Renal cortex interstitium (tissue), 11 donors: ENCODE measurements around the gene SORCS2. TPM values are rescaled to one million over a fixed set of nuclear protein-coding genes. Genes with fewer than 3 reads are reported as not detected.

Experiments
- DNase-seq, 11 donors: peaks; one replicate each; pipeline ENCODE4 v3.0.0-alpha.2; 2013; ENCODE audit warnings: low read depth in 9 of 11, low spot score in 4 of 11; ENCODE audit errors: extremely low read depth in 1 of 11
- polyA plus RNA-seq, 3 donors: library from polyadenylated mRNA; unstranded; fragments of 120-200 nt; gene quantifications; one replicate each; pipeline ENCODE4 v1.2.1, GENCODE V29; 2013; ENCODE audit not compliant: insufficient read length in 3 of 3

SORCS2 gene
- polyA plus RNA-seq, 3 donors, result 8.3 to 13.3 (median 9.9) TPM

- DNase-seq, result no peak
Measured at GRCh38 chr4:7476820-7477219, 284.5 kb downstream of the SORCS2 start.

GRCh38 chr4:7477695-7478094, 285.4 kb downstream of the SORCS2 start:
- no peak for DNase-seq

DNA sequence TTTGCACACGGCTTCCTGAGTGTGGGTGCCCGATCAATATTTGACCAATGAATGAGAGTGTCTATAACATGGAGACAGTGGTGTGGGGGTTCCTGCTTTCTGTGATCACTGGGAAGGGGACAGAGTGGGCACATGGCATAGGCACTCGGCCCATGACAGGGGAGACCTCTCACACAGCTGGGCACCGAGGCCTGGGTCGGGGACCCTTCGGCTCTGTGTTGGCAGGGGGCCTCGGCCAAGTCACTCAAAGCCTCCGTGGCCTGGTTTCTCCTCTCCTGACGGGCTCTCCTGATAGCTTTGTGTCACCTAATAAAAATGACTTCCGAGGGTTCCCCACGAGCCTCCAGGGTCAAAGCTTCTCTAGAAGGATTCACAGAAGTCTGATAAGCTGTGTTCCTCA, 286.3 kb downstream of the SORCS2 start:
- DNase-seq, result no peak

DNA sequence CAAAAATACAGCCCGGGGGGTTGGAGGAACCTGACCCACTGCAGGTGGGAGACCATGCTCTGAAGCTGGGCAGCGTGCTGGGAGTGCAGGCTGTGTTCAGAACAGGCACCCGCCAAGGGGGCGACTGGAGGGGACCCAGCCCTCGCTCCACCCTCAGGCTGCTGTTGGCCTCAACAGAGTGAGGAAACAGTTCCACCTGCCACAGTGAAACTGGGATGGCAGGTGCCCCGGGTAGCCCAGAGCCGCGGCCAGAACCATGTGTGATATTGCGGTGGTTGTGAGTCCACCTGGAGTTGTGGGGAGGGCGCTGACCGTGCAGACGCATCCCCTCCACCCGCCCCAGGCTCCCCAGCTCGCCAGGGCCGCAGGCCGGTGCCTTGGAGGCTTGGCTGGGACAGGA, 288.1 kb downstream of the SORCS2 start:
- DNase-seq, result no peak

- DNase-seq, result no peak
Measured at GRCh38 chr4:7481227-7481626, 288.9 kb downstream of the SORCS2 start.

DNA sequence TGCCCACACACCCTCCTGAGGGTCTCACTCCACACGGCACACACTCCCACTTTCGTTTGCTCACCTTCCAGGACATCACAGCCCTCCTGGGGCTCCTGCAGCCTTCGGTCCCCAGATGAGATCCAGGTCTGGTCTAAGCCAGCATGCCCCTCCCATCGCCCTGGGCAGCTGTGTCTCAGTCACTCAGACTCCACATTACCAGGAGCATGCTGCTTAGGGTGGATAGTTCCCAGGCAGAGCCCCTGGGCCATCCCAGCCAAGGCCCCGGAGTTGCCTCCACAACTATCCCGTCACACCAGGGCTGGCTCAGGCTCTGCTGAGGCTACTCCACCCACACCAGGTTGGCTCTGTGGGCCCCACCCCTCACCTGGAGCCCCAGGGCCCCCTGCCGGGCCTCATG, 292.8 kb downstream of the SORCS2 start:
- DNase-seq, result no peak

- no peak for DNase-seq
Measured at GRCh38 chr4:7486101-7486500, 293.8 kb downstream of the SORCS2 start.

DNA sequence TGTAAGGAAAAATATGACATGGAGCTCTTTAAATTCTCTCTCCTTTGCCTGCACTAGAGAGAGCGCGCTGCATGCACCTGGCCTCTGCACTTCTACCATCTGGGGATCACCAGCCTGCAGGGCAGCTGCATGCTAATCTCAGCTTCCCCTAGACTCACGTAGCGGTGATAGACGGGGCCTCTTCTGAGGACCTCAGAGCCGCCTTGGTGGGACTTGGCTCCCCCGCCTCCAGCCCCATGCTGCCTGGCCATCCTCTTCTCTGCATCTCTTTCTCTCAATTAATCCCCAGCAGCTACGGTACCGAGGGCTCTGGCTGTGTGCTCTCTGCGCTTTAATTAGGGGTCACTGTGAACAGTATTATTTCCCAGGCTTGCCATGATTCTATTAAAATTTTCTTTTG, 295.2 kb downstream of the SORCS2 start:
- no peak for DNase-seq

DNA sequence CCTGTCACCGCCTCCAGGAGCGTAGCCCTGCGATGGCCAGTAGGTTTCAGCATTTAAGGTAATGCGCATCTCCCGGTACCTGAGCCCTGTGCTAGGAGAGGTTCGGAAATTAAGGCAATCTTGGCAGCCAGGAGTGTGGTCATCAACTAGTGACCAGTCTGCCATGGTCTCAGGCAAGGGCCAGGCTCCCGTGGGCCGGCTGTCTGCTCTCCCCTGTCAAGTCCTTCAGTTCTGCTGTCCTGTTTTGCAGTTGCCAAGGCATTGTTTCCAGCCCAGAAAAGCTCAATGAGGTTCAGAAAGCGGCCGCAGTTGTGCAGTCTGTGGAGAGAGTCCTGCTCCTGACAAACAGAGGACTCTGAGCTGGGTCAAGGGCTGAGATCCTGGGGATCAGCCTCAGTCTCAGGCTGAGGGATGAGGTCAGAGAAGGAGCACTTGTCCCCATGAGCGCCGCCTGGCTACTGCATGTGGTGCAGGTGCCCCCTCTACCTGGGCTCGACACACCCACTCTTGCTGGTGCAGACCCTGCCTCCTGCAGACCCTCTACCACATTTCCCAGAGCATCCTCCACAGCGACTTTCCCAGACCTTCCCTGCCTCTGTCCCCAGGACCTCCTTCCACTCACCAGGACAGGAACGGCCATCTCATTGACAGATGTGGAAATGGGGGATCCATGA, 295.8 kb downstream of the SORCS2 start:
- no peak for DNase-seq

DNA sequence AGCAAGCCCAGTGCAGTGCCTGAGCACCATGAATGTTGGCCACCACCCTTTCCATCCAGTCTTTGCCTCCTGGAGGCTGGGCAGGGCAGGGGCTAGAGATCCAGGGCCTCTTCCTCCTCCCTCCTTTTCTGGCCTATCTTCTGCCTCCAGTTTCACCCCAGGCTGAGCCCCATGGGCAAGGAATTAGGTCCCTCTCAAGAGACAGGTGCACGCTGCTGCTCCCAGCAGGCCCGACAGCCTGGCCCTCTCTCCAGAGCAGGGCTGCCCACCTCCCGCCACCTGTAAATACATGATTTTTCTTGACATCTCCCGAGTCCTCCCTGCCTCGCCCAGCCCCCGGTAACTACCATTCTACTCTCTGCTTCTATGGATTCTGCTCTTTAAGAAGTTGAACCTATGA, 299.6 kb downstream of the SORCS2 start:
- DNase-seq, result no peak

DNA sequence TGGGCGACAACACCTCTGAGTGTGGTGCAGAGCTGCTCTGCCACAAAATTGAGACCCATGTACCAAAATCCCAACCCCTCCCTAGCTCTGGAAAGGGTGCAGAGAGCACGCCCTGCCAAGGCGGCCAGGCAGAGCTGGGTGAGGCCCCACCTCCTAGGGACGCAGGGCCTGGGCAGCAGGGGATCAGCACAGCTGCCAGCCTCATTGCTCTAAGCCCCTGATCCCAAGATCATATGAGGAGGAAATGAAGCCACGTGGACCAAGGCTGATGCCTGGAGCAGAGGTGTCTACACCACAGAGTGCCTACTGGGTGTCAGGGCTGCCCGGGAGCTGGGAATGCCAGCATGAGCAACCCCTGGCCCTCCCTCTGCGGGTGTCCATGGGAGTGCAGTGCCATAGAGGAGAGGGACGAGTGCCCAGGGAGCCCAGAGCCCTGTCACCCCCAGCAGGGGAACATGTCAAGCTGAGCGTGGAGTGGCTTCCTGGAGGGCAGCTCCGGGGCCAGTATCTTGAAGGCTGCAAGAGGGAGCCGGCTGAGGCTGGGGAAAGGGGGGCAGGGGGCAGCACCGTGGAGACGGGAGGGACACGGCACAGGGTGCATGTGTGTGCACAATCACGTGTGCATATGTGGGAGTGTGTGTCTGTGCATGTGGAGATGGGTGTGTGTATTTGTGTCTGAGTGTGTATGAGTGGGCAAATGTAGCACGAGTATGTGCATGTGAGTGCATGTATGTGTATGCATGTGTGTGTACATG, 306.3 kb downstream of the SORCS2 start:
- no peak for DNase-seq

DNA sequence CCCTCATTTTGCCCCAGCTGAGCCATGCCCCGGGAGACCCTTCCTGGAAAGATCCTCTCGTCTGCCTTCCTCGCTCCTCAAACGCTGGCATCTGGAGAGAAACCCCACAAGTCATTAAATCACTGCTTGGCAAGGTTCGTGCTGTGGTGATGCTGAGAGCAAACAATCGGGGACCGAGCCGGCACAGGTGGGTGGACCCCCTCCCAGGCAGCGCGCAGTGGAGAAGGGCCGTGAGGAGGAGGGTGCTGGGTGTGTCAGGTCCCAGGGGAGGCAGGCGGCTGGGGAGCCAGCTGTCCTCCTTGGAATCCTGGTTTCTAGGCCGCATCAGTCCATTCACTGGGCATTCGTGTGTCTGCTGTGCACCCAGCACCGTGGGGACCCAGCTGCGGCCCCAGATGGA, 307.3 kb downstream of the SORCS2 start:
- DNase-seq, result no peak

DNA sequence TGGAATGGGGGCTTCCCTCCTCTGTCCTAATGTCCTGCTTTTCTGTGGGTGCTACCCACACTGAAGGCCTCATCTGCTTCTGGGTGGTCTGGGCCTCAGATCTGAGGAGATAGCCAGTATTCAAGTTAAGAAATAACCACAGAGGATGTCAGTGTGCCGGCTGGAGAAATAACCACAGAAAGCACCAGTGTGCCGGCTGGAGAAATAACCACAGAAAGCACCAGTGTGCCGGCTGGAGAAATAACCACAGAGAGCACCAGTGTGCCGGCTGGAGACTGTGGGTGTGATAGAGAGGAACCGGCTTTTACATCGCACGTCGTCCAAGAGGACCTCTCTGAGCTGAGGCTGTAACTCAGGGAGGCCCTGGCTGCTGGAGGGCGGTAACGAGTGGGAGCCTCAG, 308.1 kb downstream of the SORCS2 start:
- DNase-seq, result no peak

- no peak for DNase-seq
Measured at GRCh38 chr4:7501314-7501713, 309.0 kb downstream of the SORCS2 start.

DNA sequence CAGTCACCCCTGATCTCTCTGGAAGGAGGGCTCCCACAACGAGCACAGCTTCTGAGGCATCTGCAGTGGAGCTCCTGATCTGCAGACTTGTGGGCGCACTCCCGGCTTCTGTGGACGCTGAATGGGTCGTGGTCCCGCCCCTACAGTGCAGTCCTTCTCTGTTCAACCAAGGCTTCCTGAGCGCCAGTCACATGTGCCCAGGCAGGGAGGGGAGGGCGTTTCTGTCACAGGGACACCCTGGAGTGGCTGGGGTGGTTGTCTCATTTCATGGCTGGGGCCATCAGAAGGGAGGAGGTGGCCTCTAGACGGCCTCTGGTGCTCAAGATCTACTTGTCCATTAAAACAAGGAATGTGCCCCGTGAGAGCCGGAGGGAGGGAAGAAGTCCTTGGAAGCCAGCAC, 309.5 kb downstream of the SORCS2 start:
- DNase-seq, result no peak

GRCh38 chr4:7503559-7504249, 311.4 kb downstream of the SORCS2 start:
- no peak for DNase-seq

GRCh38 chr4:7505116-7505900, 313.0 kb downstream of the SORCS2 start:
- DNase-seq, result no peak

GRCh38 chr4:7506119-7506518, 313.8 kb downstream of the SORCS2 start:
- DNase-seq, result no peak

DNA sequence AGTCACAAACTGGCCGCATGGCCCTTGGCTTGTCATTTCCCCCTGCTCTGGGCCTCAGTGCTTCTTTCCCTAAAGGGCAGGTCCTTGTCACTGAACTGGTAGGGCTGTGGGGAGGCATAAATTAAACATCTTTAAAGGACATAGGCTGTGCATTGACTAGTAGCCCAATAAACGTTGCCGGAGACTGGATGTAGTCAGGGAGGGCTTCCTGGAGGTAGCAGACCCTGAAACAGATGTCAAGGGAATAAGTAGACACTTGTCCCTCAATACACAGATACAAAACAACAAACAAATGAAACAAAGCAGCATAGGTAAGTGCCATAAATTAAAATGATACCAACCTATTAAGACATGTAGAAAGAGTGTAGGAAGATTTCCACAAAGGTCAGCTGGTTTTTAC, 314.2 kb downstream of the SORCS2 start:
- no peak for DNase-seq

GRCh38 chr4:7507381-7507780, 315.0 kb downstream of the SORCS2 start:
- no peak for DNase-seq
